Mammary epithelial cell (primary cell): ENCODE data around the gene FAM53B.

Experiments used
- CTCF ChIP-seq, 2 donors: IDR thresholded peaks in 1 of 2; conservative IDR thresholded peaks in 1 of 2; 2 replicates each; pipeline ENCODE4 v1.5.1; 2011 to 2012; ENCODE audit warnings: inconsistent platforms in 2 of 2, low read length in 2 of 2, mild to moderate bottlenecking in 2 of 2, control low read depth in 1 of 2, low read depth in 1 of 2; ENCODE audit not compliant: insufficient read depth in 1 of 2; ENCODE audit errors: extremely low read depth in 1 of 2
- EZH2 ChIP-seq: IDR thresholded peaks from 2 replicates; pipeline ENCODE4 v1.6.1; 2012; ENCODE audit warnings: low read length, inconsistent platforms, borderline replicate concordance

GRCh38 chr10:124574456-124575070 lies 169.6 kb downstream of the FAM53B start:
- no peak for TF ChIP-seq CTCF (conservative IDR thresholded peaks at IDR 0.05 in 1 of 2, IDR thresholded peaks at IDR 0.05 in 1 of 2; ENCODE audit: extremely low read depth in 1 of 2, insufficient read depth in 1 of 2, low read depth in 1 of 2, low read length in 2 of 2)
- TF ChIP-seq EZH2 = no peak
